HG02610 (cell line): ENCODE measurements around the gene F12.
"Not testable (repeated sequence)": the region's sequence is repeated elsewhere in the genome, so short reads cannot be mapped to it uniquely, and the experiment has no call there.

Experiments
- ATAC-seq: cut with Tn5 transposase; IDR thresholded peaks from one replicate; pipeline ENCODE4 v1.9.1; 2021; ENCODE audit warnings: mild to moderate bottlenecking, moderate library complexity; ENCODE audit not compliant: unreplicated experiment

The F12 gene

DNA sequence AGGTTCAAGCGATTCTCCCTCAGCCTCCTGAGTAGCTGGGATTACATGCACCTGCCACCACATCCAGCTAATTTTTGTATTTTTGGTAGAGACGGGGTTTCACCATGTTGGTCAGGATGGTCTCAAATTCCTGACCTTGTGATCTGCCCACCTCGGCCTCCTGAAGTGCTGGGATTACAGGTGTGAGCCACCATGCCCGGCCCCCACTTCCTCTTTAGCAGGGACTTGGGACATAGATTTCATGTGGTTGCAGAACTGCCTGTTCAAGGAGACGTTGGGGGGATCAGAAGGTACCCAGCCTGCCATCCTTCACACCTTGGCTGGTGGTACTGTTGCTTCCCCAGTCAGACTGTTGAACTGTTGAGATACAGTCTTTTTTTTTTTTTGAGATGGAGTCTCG, 7.7 kb upstream of the F12 start:
- not testable (repeated sequence) for ATAC-seq

DNA sequence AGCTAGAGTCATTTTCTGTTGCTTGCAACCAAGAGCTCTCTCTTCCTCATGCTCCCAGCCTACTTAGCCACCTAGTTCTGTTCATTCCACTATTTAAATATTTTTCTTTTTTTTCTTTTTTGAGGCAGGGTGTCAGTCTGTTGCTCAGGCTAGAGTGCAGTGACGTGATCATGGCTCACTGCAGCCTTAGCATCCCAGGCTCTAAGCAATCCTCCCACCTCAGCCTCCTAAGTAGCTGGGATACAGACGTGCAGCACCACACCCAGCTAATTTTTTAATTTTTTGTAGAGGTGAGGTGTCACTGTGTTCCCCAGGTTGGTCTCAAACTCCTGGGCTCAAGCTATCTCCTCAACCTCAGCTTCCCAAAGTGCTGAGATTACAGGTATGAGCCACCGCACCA, 5.1 kb upstream of the F12 start:
- ATAC-seq, result no peak

- peak; percentile 65 for ATAC-seq
These were observed 3.4 kb upstream of the F12 start for GRCh38 chr5:177412603-177413233.

- no peak for ATAC-seq
These were observed 1.2 kb upstream of the F12 start for GRCh38 chr5:177410575-177410974.

- no peak for ATAC-seq
These were observed 3.6 kb downstream of the F12 start for GRCh38 chr5:177405805-177406204.

GRCh38 chr5:177405312-177405711, 4.1 kb downstream of the F12 start:
- ATAC-seq, result no peak

- ATAC-seq, result no peak
These were observed 4.7 kb downstream of the F12 start for GRCh38 chr5:177404641-177405179.

- ATAC-seq, result peak; percentile 63
These were observed 5.3 kb downstream of the F12 start for GRCh38 chr5:177403792-177404640.

GRCh38 chr5:177403102-177403791, 6.1 kb downstream of the F12 start:
- ATAC-seq, result no peak

GRCh38 chr5:177402271-177403043, 6.9 kb downstream of the F12 start:
- no peak for ATAC-seq

GRCh38 chr5:177399997-177400868, 9.1 kb downstream of the F12 start, which contains the start of gene PFN3:
Gene PFN3 (minus strand): TSS chr5:177400661. CDS start chr5:177400576, 85 bp downstream.
- no peak for ATAC-seq

GRCh38 chr5:177397875-177398390, 11.4 kb downstream of the F12 start:
- no peak for ATAC-seq

DNA sequence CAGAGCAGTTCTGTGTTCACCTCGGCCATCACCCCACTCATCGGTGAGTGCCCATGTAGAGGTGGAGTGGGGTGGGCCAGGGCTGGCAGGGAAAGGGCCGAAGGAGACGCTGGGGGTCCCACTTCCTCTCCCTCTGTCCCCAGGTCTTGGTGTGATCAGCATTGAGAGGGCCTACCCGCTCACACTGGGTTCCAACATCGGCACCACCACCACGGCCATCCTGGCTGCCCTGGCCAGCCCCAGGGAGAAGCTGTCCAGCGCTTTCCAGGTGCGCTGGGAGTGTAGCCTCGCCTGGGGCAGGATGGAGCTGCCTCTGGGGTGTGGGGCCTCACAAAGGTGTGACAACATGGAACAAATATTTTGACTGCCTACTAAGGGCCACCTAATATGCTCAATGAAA, 12.6 kb downstream of the F12 start:
- ATAC-seq, result no peak

GRCh38 chr5:177396078-177396477, 13.3 kb downstream of the F12 start:
- ATAC-seq, result no peak

DNA sequence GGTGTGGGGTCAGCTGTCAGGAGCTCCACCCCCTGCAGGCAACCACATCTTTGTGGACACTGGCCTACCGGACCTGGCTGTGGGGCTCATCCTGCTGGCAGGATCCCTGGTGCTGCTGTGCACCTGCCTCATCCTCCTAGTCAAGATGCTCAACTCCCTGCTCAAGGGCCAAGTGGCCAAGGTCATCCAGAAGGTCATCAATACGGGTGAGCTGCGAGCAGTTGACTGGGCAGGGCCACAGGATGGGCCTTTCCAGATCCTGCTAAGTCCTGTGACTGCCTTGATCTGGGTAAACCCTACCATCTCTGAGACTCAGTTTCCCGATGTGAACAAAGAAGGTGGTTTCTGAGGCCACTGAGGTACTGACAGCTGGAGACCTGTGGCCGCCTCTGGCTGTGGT, 15.4 kb downstream of the F12 start:
- ATAC-seq, result no peak

DNA sequence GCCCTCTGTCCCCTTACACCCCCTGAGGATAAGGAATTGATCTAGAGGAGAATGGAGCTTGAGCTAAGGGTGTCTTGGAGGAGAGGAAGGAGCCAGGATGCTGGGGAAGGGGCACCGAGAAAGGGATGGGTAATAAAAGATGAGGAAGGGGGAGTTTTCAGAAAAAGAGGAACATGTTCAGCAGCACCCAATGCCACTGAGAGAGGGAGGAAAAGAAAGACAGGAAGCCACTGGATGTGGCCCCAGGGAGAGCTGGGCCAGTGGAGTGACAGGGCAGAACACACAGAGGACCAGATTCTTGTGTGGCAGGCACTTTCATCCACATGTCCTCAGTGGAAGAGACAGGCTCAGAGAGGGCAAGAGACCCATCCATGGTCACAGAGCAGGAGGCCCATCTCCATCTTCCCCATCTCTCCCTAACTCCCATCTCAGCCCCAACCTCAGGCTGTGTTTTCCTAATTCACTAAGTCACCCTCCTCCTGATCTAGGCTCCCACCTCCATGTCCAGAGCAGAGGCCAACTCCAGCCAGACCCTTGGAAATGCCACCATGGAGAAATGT, 16.1 kb downstream of the F12 start:
- ATAC-seq, result no peak

GRCh38 chr5:177392765-177393164, 16.6 kb downstream of the F12 start:
- ATAC-seq, result no peak

- ATAC-seq, result peak; percentile 42
These were observed 18.7 kb downstream of the F12 start for GRCh38 chr5:177390363-177391300.
